CD8-positive, alpha-beta memory T cell (primary cell): Measurements from ENCODE around the gene RNU6-9. TPM values are rescaled to one million over a fixed set of nuclear protein-coding genes. Genes with fewer than 3 reads are reported as not detected.
A peak's percentile ranks its signal among the peaks of the same experiment; 100 is the strongest.

Experiments
- CTCF ChIA-PET: fragments of 350-600 bp; sonication (Branson Sonifier 250); formaldehyde crosslinking; loops from one replicate; lab custom pipeline; 2021; ENCODE audit warnings: antibody characterized with exemption; lab: Charles Lee
- POLR2A ChIA-PET: fragments of 350-600 bp; sonication (Branson Sonifier 250); formaldehyde crosslinking; loops from one replicate; lab custom pipeline; 2021; ENCODE audit warnings: antibody characterized with exemption; lab: Charles Lee
- DNase-seq, 5 donors: peaks; one replicate each; pipeline versions ENCODE4 v3.0.0 to v3.0.0-alpha.2; 2020 to 2022; ENCODE audit warnings: mixed read lengths in 1 of 5
- H3K27ac ChIP-seq: one replicate; pipeline ENCODE4 v1.7.0; 2013; ENCODE audit warnings: low read depth, mild to moderate bottlenecking, low read length, moderate library complexity
- H3K27me3 ChIP-seq: 2 replicates; pipeline ENCODE4 v1.7.0; 2013; ENCODE audit warnings: low read length, mild to moderate bottlenecking; ENCODE audit not compliant: insufficient read depth, poor library complexity, severe bottlenecking
- H3K36me3 ChIP-seq: 2 replicates; pipeline ENCODE4 v1.7.0; 2013; ENCODE audit warnings: mild to moderate bottlenecking, low read length, moderate library complexity; ENCODE audit not compliant: insufficient read depth
- H3K4me1 ChIP-seq: 2 replicates; pipeline ENCODE4 v1.7.0; 2013; ENCODE audit warnings: mild to moderate bottlenecking, low read length, moderate library complexity; ENCODE audit not compliant: insufficient read depth
- H3K4me3 ChIP-seq: 2 replicates; pipeline ENCODE4 v1.7.0; 2013; ENCODE audit warnings: mild to moderate bottlenecking, low read length
- H3K9me3 ChIP-seq: 2 replicates; pipeline ENCODE4 v1.7.0; 2013; ENCODE audit warnings: mild to moderate bottlenecking, low read length
- H3K27ac Mint-ChIP-seq, 8 donors: one replicate each; pipeline ENCODE4 v1.8.0; 2020 to 2021; ENCODE audit warnings: mixed read lengths in 8 of 8, mild to moderate bottlenecking in 6 of 8, inconsistent platforms in 3 of 8, moderate library complexity in 3 of 8
- H3K27me3 Mint-ChIP-seq, 2 donors: one replicate each; pipeline ENCODE4 v1.8.0; 2020 to 2021; ENCODE audit warnings: mixed read lengths in 2 of 2, mild to moderate bottlenecking in 1 of 2, moderate library complexity in 1 of 2
- H3K36me3 Mint-ChIP-seq, 3 donors: one replicate each; pipeline ENCODE4 v1.8.0; 2020 to 2021; ENCODE audit warnings: mixed read lengths in 3 of 3, inconsistent platforms in 1 of 3, mild to moderate bottlenecking in 1 of 3
- H3K4me1 Mint-ChIP-seq, 3 donors: one replicate each; pipeline ENCODE4 v1.8.0; 2020 to 2021; ENCODE audit warnings: mixed read lengths in 3 of 3, inconsistent platforms in 1 of 3, mild to moderate bottlenecking in 1 of 3
- H3K4me3 Mint-ChIP-seq, 7 donors: one replicate each; pipeline ENCODE4 v1.8.0; 2020 to 2021; ENCODE audit warnings: mixed read lengths in 7 of 7, mild to moderate bottlenecking in 6 of 7, moderate library complexity in 4 of 7, inconsistent platforms in 2 of 7
- H3K9me3 Mint-ChIP-seq, 5 donors: one replicate each; pipeline ENCODE4 v1.8.0; 2020 to 2022; ENCODE audit warnings: mixed read lengths in 5 of 5, mild to moderate bottlenecking in 3 of 5, moderate library complexity in 2 of 5, inconsistent platforms in 1 of 5
- polyA plus RNA-seq: library from polyadenylated mRNA; unstranded; fragments of 300-500 nt; fragmentation: Illumina TruSeq; gene quantifications from one replicate; pipeline ENCODE4 v1.2.3, GENCODE V29; 2021
- total RNA-seq, 2 experiments: library from RNA; stranded (reverse); gene quantifications; one replicate each; pipeline ENCODE4 v1.2.3, GENCODE V29; 2021

Gene RNU6-9
- total and polyA plus RNA-seq, 3 experiments from 2014 or later, result not detected

- POLR2A ChIA-PET, result interaction anchor here (0.6 kb wide), 1 partner anchor 422 kb away, joined by 3 read pairs; no protein-coding TSS in a partner anchor
- H3K4me3 ChIP-seq, result no peak overlapping the region
- no peaks in the 10 kb centered on the region for H3K27me3 ChIP-seq
- H3K4me3 Mint-ChIP-seq, result peak overlapping the region in 1 of 7 donors; percentile 51
- H3K4me1 ChIP-seq, result peaks cover 16% of the 10 kb centered on the region
- H3K27me3 Mint-ChIP-seq, result no peaks in the 10 kb centered on the region
- H3K9me3 ChIP-seq, result no peaks in the 10 kb centered on the region
- H3K36me3 ChIP-seq, result no peaks in the 10 kb centered on the region
- no peak overlapping the region for H3K27ac Mint-ChIP-seq
- H3K4me1 Mint-ChIP-seq, result peaks cover 16 to 29% (median 17%) of the 10 kb centered on the region in 3 donors
- no peak overlapping the region for H3K27ac ChIP-seq
- CTCF ChIA-PET, result interaction anchor here (0.9 kb wide), 1 partner anchor 48 kb away, joined by 3 read pairs; no protein-coding TSS in a partner anchor
- peaks cover 0 to 2% (median 0%) of the 10 kb centered on the region in 5 donors for H3K9me3 Mint-ChIP-seq
- peaks cover 3 to 4% (median 3%) of the 10 kb centered on the region in 3 donors for H3K36me3 Mint-ChIP-seq
- no peak for DNase-seq
These were observed 41.0 kb downstream of the RNU6-9 start for GRCh38 chr19:934197-934840.

GRCh38 chr19:934865-935479 is 41.7 kb downstream of the RNU6-9 start:
- no peaks in the 10 kb centered on the region for H3K9me3 ChIP-seq
- H3K27me3 ChIP-seq, result no peaks in the 10 kb centered on the region
- H3K27ac ChIP-seq, result no peak overlapping the region
- H3K4me3 ChIP-seq, result no peak overlapping the region
- Mint-ChIP-seq H3K9me3 (peaks cover 0 to 2% (median 0%) of the 10 kb centered on the region in 5 donors), H3K27ac (no peak overlapping the region), H3K4me3 (no peak overlapping the region), H3K36me3 (peaks cover 0 to 4% (median 3%) of the 10 kb centered on the region in 3 donors), H3K4me1 (peaks cover 17 to 33% (median 19%) of the 10 kb centered on the region in 3 donors), H3K27me3 (no peaks in the 10 kb centered on the region)
- DNase-seq, result no peak
- no peaks in the 10 kb centered on the region for H3K36me3 ChIP-seq
- CTCF ChIA-PET, result interaction anchor here (0.9 to 1.9 kb wide), 2 partner anchors 36 to 47 kb away, joined by 3 to 4 read pairs; no protein-coding TSS in a partner anchor
- H3K4me1 ChIP-seq, result peaks cover 16% of the 10 kb centered on the region
- POLR2A ChIA-PET, result no interaction called here

GRCh38 chr19:936175-936546 is 42.9 kb downstream of the RNU6-9 start:
- Mint-ChIP-seq H3K27ac (no peak overlapping the region), H3K36me3 (peaks cover 0 to 4% (median 3%) of the 10 kb centered on the region in 3 donors), H3K27me3 (no peaks in the 10 kb centered on the region), H3K4me3 (no peak overlapping the region), H3K4me1 (peaks cover 22 to 38% (median 25%) of the 10 kb centered on the region in 3 donors), H3K9me3 (peaks cover 0 to 2% (median 0%) of the 10 kb centered on the region in 5 donors)
- no peaks in the 10 kb centered on the region for H3K9me3 ChIP-seq
- H3K36me3 ChIP-seq, result no peaks in the 10 kb centered on the region
- CTCF ChIA-PET, result interaction anchor here (1.0 to 1.9 kb wide), 3 partner anchors 35 to 46 kb away, joined by 3 to 4 read pairs (median 4); no protein-coding TSS in a partner anchor
- POLR2A ChIA-PET, result no interaction called here
- no peak overlapping the region for H3K4me3 ChIP-seq
- DNase-seq, result no peak
- no peak overlapping the region for H3K27ac ChIP-seq
- peaks cover 23% of the 10 kb centered on the region for H3K4me1 ChIP-seq
- no peaks in the 10 kb centered on the region for H3K27me3 ChIP-seq

- Histone ChIP-seq H3K4me3 (no peak overlapping the region), H3K9me3 (no peaks in the 10 kb centered on the region), H3K4me1 (peaks cover 24% of the 10 kb centered on the region), H3K36me3 (no peaks in the 10 kb centered on the region), H3K27me3 (no peaks in the 10 kb centered on the region), H3K27ac (no peak overlapping the region)
- ChIA-PET POLR2A (interaction anchor here (0.9 kb wide), 1 partner anchor 47 kb away, joined by 4 read pairs; the partner anchor contains the start of gene WDR18), CTCF (no interaction called here)
- DNase-seq, result peak in 3 of 5 donors; percentile 65 to 85 (median 72)
- peaks cover 26 to 38% (median 28%) of the 10 kb centered on the region in 3 donors for H3K4me1 Mint-ChIP-seq
- H3K9me3 Mint-ChIP-seq, result peaks cover 0 to 2% (median 0%) of the 10 kb centered on the region in 5 donors
- H3K4me3 Mint-ChIP-seq, result peak overlapping the region in 6 of 7 donors; percentile 8 to 66 (median 28)
- peaks cover 0 to 4% (median 3%) of the 10 kb centered on the region in 3 donors for H3K36me3 Mint-ChIP-seq
- peak overlapping the region in 7 of 8 donors; percentile 43 to 89 (median 86) for H3K27ac Mint-ChIP-seq
- no peaks in the 10 kb centered on the region for H3K27me3 Mint-ChIP-seq
These were observed 44.0 kb downstream of the RNU6-9 start for GRCh38 chr19:937259-937694.

- peaks cover 0 to 4% (median 3%) of the 10 kb centered on the region in 3 donors for H3K36me3 Mint-ChIP-seq
- H3K4me3 Mint-ChIP-seq, result peak overlapping the region in 1 of 7 donors; percentile 70
- no peaks in the 10 kb centered on the region for H3K36me3 ChIP-seq
- POLR2A ChIA-PET, result no interaction called here
- no peaks in the 10 kb centered on the region for H3K9me3 ChIP-seq
- no peak for DNase-seq
- peaks cover 13% of the 10 kb centered on the region for H3K4me1 ChIP-seq
- no peak overlapping the region for H3K4me3 ChIP-seq
- no peaks in the 10 kb centered on the region for H3K27me3 ChIP-seq
- peaks cover 0 to 2% (median 0%) of the 10 kb centered on the region in 5 donors for H3K9me3 Mint-ChIP-seq
- H3K27me3 Mint-ChIP-seq, result no peaks in the 10 kb centered on the region
- CTCF ChIA-PET, result interaction anchor here (1.1 to 1.6 kb wide), 3 partner anchors 43 to 75 kb away, joined by 3 to 6 read pairs (median 4); no protein-coding TSS in a partner anchor
- no peak overlapping the region for H3K27ac ChIP-seq
- H3K27ac Mint-ChIP-seq, result no peak overlapping the region
- peaks cover 22 to 30% (median 24%) of the 10 kb centered on the region in 3 donors for H3K4me1 Mint-ChIP-seq
These were observed 45.1 kb downstream of the RNU6-9 start for GRCh38 chr19:938233-938923.

GRCh38 chr19:939439-939838 is 46.2 kb downstream of the RNU6-9 start:
- no peaks in the 10 kb centered on the region for H3K27me3 ChIP-seq
- no peak overlapping the region for H3K4me3 ChIP-seq
- no peaks in the 10 kb centered on the region for H3K27me3 Mint-ChIP-seq
- ChIA-PET CTCF (interaction anchor here (1.5 to 1.6 kb wide), 2 partner anchors 42 to 44 kb away, joined by 4 to 6 read pairs; no protein-coding TSS in a partner anchor), POLR2A (no interaction called here)
- H3K4me3 Mint-ChIP-seq, result peak overlapping the region in 3 of 7 donors; percentile 44 to 90 (median 77)
- peaks cover 13% of the 10 kb centered on the region for H3K4me1 ChIP-seq
- peaks cover 0 to 4% (median 3%) of the 10 kb centered on the region in 3 donors for H3K36me3 Mint-ChIP-seq
- DNase-seq, result no peak
- H3K27ac Mint-ChIP-seq, result peak overlapping the region in 4 of 8 donors; percentile 47 to 94 (median 67)
- H3K36me3 ChIP-seq, result no peaks in the 10 kb centered on the region
- peaks cover 0 to 2% (median 0%) of the 10 kb centered on the region in 5 donors for H3K9me3 Mint-ChIP-seq
- H3K27ac ChIP-seq, result no peak overlapping the region
- peaks cover 19 to 26% (median 24%) of the 10 kb centered on the region in 3 donors for H3K4me1 Mint-ChIP-seq
- no peaks in the 10 kb centered on the region for H3K9me3 ChIP-seq

- H3K9me3 ChIP-seq, result no peaks in the 10 kb centered on the region
- H3K4me3 ChIP-seq, result no peak overlapping the region
- ChIA-PET CTCF (no interaction called here), POLR2A (interaction anchor here (0.6 kb wide), 1 partner anchor 433 kb away, joined by 3 read pairs; no protein-coding TSS in a partner anchor)
- Mint-ChIP-seq H3K4me1 (peaks cover 19 to 26% (median 24%) of the 10 kb centered on the region in 3 donors), H3K27ac (peak overlapping the region in 7 of 8 donors; percentile 27 to 94 (median 84)), H3K27me3 (no peaks in the 10 kb centered on the region), H3K4me3 (peak overlapping the region; percentile 49 to 90 (median 70)), H3K36me3 (peaks cover 0 to 4% (median 3%) of the 10 kb centered on the region in 3 donors), H3K9me3 (peaks cover 0 to 2% (median 0%) of the 10 kb centered on the region in 5 donors)
- H3K4me1 ChIP-seq, result peaks cover 13% of the 10 kb centered on the region
- DNase-seq, result no peak
- H3K27ac ChIP-seq, result no peak overlapping the region
- no peaks in the 10 kb centered on the region for H3K27me3 ChIP-seq
- H3K36me3 ChIP-seq, result no peaks in the 10 kb centered on the region
These were observed 46.6 kb downstream of the RNU6-9 start for GRCh38 chr19:939922-940321.
